NCI-H460 (cell line): ENCODE data around the gene SH2D6. TPM values are rescaled to one million over a fixed set of nuclear protein-coding genes. Genes with fewer than 3 reads are reported as not detected.
A peak's percentile ranks its signal among the peaks of the same experiment; 100 is the strongest.
"Not testable (repeated sequence)": the region's sequence is repeated elsewhere in the genome, so short reads cannot be mapped to it uniquely, and the experiment has no call there.

ENCODE experiments used
- DNase-seq: peaks from one replicate; pipeline ENCODE4 v3.0.0-alpha.2; 2016; ENCODE audit warnings: low read depth; ENCODE audit errors: extremely low read depth
- polyA plus RNA-seq: library from polyadenylated mRNA; depleted of rRNA; stranded (reverse); fragments of >200 nt; gene quantifications from 2 replicates; pipeline ENCODE4 v1.2.3, GENCODE V29; 2014; cell fraction: nucleus; rRNA removed
- total RNA-seq: library from RNA; depleted of rRNA; stranded (reverse); fragments of >200 nt; shearing (Covaris generic); gene quantifications from 2 replicates; pipeline ENCODE4 v1.2.3, GENCODE V29; 2014; rRNA removed

The SH2D6 gene
- total RNA-seq = 0.45 and 0.87 TPM in 2 replicates
- 0.30 and 0.61 TPM in 2 replicates for polyA plus RNA-seq

DNA sequence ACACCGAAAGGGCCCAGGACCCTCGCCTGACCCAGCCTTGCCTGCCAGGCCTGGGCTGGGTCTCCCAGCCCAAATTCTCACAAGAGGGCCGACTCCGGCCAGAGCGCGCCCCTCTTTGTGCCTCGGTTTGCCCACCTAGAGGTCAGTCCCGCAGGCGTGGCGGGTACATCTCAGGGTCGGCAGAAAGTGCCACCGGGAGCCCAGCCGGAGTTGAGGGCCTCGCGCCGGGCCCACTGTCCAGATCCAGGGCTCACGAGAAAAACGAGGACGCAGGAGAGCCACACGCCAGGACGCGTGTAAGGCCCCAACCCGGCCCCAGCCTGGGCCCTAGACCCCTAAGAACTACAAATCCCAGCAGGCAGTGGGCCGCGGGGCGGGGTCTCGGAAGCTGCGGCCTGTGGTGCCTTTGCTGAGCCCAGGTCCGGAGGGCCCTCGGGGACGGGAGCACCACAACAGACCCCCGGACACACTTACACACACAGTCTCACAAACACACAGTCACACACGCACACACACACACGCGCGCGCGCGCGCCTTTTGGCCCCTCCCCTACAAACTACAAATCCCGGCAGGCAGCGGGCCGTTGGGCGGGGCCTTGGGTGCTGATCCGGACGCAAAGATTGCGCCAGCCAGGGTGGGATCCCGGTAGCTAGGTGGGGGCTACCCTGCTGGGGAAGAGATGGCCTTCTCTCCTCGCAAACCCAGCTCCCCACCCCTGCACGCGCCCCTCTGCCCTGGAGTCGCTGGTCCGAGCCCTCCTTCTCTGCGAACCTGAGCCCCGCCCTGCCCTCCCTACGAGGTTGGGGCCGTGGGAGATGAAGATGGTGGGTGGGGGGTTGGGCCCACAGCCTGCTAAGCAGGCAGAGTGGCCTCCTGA is at the start of gene SH2D6:
Gene SH2D6 (plus strand): TSS at position 583 of the 877 bp plus-strand sequence. CDS start 10,752 bp downstream, outside the sequence.
- DNase-seq = peak; percentile 73

DNA sequence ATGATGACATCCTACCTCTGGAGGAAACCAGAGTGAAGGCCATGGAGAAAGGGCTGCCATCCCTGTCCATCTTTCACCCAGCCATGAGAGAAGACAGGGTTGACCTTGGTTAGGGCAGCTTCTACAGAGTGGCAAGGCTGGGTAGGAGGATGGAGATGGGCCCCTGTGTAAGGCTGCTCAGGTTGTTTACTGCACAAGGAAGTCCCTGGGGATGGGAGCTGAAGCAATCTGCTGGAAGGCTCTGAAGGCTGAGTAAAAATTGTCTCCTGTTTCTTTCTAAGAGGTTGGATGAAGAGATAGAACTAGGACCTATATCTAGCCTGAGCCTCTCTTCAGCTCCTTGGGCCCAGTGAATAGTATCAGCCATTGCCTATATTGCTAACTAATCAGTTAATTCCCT is 49.6 kb upstream of the SH2D6 start:
- no peak for DNase-seq

DNA sequence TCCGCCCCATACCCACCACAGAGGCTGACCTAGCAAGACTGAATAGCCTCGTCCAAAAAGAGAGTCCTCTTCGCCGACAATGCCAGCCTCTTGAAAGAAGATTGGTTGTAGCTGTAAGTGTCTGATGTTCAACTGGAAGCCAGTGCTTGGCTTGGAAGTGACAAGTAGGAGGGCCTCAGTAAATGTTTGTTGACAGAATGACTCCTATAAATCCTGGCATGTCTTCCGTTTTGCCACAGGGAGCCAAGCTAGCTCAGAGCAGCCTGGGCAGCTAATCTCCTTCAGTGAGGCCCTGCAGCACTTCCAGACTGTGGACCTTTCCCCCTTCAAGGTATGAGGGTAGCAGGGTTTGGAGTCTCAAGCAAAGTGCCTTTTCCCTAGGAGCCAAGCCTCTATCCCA is 49.0 kb upstream of the SH2D6 start:
- DNase-seq = peak; percentile 35

GRCh38 chr2:85371045-85371444 is 47.5 kb upstream of the SH2D6 start:
- no peak for DNase-seq

GRCh38 chr2:85376291-85377065 is 42.0 kb upstream of the SH2D6 start:
- DNase-seq = no peak

DNA sequence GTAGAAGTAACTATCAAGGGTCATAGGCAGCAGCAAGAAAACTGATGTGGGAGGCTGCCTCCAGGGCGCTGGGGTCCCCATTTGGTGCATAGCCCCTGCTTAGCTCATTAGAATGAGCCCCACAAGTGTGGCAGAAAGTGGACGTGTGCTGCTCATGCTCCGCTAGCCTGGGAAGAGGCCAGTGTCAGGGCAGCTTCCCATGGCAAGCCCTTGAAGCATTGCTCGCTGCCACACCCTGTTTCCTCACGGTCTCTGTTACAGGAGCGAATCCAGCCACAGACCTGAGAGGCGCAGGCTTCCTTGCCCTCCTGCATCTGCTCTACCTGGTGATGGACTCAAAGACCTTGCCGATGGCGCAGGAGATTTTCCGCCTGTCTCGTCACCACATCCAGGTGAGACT is 41.4 kb upstream of the SH2D6 start:
- DNase-seq = no peak

GRCh38 chr2:85378257-85378656 is 40.3 kb upstream of the SH2D6 start:
- no peak for DNase-seq

- DNase-seq = no peak
Measured at GRCh38 chr2:85380048-85380447, 38.5 kb upstream of the SH2D6 start.

DNA sequence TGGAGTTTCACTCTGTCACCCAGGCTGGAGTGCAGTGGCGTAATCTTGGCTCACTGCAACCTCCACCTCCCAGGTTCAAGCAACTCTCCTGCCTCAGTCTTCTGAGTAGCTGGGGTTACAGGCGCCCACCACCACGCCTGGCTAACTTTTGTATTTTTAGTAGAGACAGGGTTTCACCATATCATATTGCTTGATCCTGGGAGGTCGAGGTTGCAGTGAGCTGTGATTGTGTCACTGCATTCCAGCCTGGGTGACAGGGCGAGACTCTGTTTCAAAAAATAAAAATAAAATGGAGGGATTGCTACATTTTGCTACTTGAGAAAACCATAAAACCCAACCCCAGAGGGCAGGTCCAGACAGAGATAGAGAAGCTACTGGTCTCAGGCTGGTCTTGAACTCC is 35.4 kb upstream of the SH2D6 start:
- not testable (repeated sequence) for DNase-seq

GRCh38 chr2:85383850-85384249 is 34.7 kb upstream of the SH2D6 start:
- DNase-seq = no peak

DNA sequence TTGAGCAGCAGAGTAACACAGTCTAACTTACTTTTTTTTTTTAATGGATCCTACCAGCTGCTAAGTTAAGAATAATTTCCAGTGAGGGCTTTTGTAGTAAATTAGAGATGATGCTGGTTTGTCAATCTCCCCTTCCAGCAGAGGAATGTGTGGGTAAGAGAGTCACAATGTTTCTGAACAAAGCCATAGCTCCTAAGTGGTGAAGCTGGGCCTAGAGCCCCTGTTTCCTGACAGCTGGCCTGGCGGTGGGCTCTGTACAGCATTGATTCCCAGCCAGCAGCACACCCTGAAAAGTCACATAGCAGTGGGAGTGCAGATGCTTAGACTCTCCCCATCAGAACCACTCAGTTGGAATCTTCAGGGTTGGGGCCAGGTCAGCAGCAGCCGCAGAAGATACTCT is 32.8 kb upstream of the SH2D6 start:
- no peak for DNase-seq

DNA sequence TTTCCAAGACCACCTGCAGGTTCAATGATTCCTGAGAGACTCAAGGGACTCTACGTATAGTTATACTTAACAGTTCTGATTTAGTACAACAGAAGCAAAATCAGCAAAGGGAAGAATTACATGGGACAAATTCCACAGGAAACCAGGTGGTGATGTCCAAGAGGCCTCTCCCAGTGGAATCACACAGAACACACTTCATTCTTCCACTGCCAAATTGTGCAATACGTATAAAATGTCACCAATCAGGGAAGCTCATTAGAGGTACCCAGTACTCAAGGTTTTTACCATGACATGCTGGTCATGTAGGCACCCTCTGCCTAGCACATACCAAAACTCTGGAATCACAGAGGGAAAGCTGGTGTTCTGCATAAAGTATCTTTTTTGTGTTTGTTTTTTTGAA is 30.8 kb upstream of the SH2D6 start:
- DNase-seq = no peak

- DNase-seq = no peak
Measured at GRCh38 chr2:85388878-85389538, 29.5 kb upstream of the SH2D6 start.

GRCh38 chr2:85390941-85391669 is 27.4 kb upstream of the SH2D6 start:
- DNase-seq = peak; percentile 52

DNA sequence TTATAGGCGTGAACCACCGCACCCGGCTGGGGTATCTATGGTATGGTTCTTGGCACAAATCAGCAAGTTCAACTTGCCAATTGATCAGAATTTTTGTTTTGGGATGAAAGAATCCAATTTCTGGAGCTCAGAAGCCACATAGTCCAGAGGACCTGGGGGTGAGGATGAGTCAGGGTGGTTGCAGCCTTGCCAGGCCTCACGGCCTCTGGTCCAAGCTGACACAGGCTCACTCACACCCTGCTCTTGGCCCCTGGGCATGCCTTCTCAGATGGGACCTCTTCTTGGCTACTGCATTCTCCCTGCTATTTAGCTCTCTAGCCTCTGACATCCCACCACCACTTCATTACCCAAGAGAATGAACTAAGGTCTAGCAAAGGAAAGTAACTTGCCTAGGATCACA is 24.7 kb upstream of the SH2D6 start:
- no peak for DNase-seq

DNA sequence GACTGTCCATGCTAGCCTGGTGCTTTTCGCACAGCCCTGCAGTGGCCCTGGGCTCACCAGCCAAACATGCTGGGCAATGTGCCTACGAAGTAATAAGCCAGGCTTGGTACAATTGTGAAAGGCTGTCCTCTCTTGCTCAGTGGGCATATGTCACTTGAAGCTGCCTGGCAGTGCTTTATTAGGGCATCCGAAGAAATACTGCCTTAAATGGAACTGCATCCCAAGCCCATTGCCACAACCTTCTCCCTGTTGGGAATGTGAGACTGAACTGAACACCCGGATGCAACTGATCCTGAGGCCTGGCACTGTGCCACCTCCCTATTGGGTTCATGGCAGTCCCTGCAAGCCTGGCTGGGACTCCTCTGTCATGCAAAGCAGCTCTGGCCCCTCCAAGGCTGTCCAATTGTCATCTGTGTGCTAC is 24.2 kb upstream of the SH2D6 start:
- DNase-seq = no peak

DNA sequence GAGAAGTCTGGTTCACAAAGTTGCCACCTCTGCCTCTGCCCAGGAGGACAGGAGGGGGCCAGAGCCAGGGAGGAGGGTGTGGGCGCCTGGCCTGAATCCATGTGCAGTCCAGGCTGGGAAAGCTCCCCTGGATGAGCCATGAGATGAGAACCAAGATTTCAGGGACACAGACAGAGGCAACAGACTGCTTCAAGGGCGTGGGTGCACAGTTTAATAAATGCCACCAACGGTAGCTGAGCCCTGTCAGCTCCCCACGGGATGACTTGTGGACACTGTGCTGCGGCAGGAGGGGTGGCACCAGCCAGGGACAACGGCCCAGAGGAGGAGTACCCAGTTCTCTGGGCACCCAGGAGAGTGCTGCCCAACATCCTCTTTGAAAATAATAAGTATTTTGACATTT is 23.5 kb upstream of the SH2D6 start:
- DNase-seq = no peak

DNA sequence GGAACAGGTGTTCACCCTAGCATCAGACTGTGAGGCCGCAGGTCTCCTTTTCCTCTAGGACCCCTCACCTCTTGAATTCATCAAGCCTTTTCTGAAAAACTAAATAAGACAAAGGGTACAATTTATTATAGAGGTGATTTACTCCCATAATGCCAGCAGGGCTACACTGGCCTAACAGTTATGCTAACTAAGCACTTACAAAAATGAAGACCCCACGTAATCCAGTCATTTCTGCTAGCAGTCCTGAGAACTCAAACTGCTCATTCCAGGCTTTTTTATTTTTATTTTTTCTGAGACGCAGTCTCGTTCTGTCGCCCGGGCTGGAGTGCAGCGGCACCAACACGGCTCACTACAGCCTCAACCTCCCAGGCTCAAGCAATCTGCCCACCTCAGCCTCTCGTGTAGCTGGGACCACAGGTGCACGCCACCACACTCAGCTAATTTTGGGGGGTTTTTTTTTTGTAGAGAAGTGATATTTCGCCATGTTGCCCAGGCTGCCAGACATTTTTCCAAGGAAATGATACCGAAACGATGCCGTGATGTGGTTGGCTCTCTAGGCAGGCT is 22.5 kb upstream of the SH2D6 start:
- no peak for DNase-seq

- DNase-seq = no peak
Measured at GRCh38 chr2:85396531-85397470, 21.7 kb upstream of the SH2D6 start.
